Smooth muscle cell (in vitro differentiated cells): ENCODE measurements around the gene GP1BA. TPM values are rescaled to one million over a fixed set of nuclear protein-coding genes. Genes with fewer than 3 reads are reported as not detected.

ENCODE experiments used
- DNase-seq: peaks from one replicate; lab custom pipeline; 2025; ENCODE audit not compliant: unreplicated experiment; lab: John Stamatoyannopoulos, UW
- H2AFZ ChIP-seq: fragments of 200-600 bp; sonication (generic); 2 replicates; pipeline ENCODE4 v1.6.0; 2016; ENCODE audit warnings: antibody characterized with exemption, low read depth, mild to moderate bottlenecking
- H3F3A ChIP-seq: fragments of 200-600 bp; sonication (generic); 2 replicates; pipeline ENCODE4 v1.6.0; 2017; ENCODE audit warnings: antibody characterized with exemption, low read depth
- H3K27ac ChIP-seq: fragments of 200-600 bp; sonication (generic); 2 replicates; pipeline ENCODE4 v1.5.1; 2016; ENCODE audit warnings: low read depth, mild to moderate bottlenecking
- H3K27me3 ChIP-seq: fragments of 200-600 bp; sonication (generic); 2 replicates; pipeline ENCODE4 v1.6.1; 2016; ENCODE audit warnings: low read depth, mild to moderate bottlenecking
- H3K36me3 ChIP-seq: fragments of 200-600 bp; sonication (generic); 2 replicates; pipeline ENCODE4 v1.5.1; 2016; ENCODE audit warnings: low read depth
- H3K4me1 ChIP-seq: fragments of 200-600 bp; sonication (generic); 2 replicates; pipeline ENCODE4 v1.5.1; 2016; ENCODE audit warnings: low read depth
- H3K4me2 ChIP-seq: fragments of 200-600 bp; sonication (generic); 2 replicates; pipeline ENCODE4 v1.6.0; 2016; ENCODE audit warnings: mild to moderate bottlenecking
- H3K4me3 ChIP-seq: fragments of 200-600 bp; sonication (generic); 2 replicates; pipeline ENCODE4 v1.5.1; 2016; ENCODE audit warnings: mild to moderate bottlenecking
- H3K79me2 ChIP-seq: fragments of 200-600 bp; sonication (generic); 2 replicates; pipeline ENCODE4 v1.6.0; 2016; ENCODE audit warnings: low read depth, mild to moderate bottlenecking
- H3K9ac ChIP-seq: fragments of 200-600 bp; sonication (generic); 2 replicates; pipeline ENCODE4 v1.6.0; 2016; ENCODE audit warnings: low read depth
- H3K9me3 ChIP-seq: fragments of 200-600 bp; sonication (generic); replicated peaks from 2 replicates; pipeline ENCODE4 v1.5.1; 2016; ENCODE audit warnings: low read depth
- H4K20me1 ChIP-seq: fragments of 200-600 bp; sonication (generic); 2 replicates; pipeline ENCODE4 v1.6.0; 2016; ENCODE audit warnings: low read depth
- CTCF ChIP-seq: fragments of 200-600 bp; sonication (generic); IDR thresholded peaks from 2 replicates; pipeline ENCODE4 v1.5.1; 2017; ENCODE audit warnings: borderline replicate concordance, mild to moderate bottlenecking, antibody characterized with exemption; ENCODE audit not compliant: insufficient read depth, poor library complexity, severe bottlenecking
- WGBS: methylation state at CpG from one replicate; pipeline ENCODE4 v1.1.7; 2016; ENCODE audit warnings: low lambda C conversion rate; 5-methylcytosine and 5-hydroxymethylcytosine counted together
- polyA plus RNA-seq: library from polyadenylated mRNA; unstranded; fragments of >200 nt; fragmentation: Nextera tagmentation; extraction: Ambion mirVana; gene quantifications from 2 replicates; pipeline ENCODE4 v1.2.1, GENCODE V29; 2016
- total RNA-seq: library from RNA; depleted of rRNA; stranded (reverse); fragments of >200 nt; gene quantifications from 2 replicates; pipeline ENCODE4 v1.2.3, GENCODE V29; 2014

The GP1BA gene
- total and polyA plus RNA-seq, 2 experiments from 2014 or later, result 0.07 TPM; not detected in 1

DNA sequence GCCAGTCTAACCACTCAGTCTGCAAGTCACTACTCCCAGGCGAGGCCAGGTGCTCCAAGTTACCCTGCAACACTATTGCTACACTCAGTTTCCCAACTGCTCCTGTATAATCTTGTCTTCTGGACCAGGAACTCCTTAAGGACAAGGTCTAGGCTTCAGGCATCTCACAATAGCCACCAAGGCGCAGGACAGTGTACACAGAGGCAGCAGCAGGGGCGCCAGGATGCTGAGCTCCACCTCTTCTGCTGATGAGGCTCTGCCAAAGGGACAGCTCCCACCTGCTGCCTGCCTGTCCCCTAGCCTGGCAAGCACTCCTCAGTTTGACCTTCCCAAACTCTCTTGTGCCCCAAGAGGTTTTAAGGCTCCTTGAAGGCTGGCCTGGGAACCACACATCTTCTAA lies 4.4 kb downstream of the GP1BA start:
- Histone ChIP-seq H3K36me3 (no peaks in the 10 kb centered on the region), H3K9me3 (no peaks in the 10 kb centered on the region), H3K4me3 (no peak overlapping the region), H2AFZ (no peak overlapping the region), H3K27ac (no peak overlapping the region), H3K79me2 (peaks cover 18% of the 10 kb centered on the region), H3K4me2 (no peak overlapping the region), H3K4me1 (peaks cover 11% of the 10 kb centered on the region), H3K27me3 (no peaks in the 10 kb centered on the region), H3F3A (peaks cover under 1% of the 10 kb centered on the region), H4K20me1 (no peaks in the 10 kb centered on the region), H3K9ac (no peak overlapping the region)
- DNase-seq, result no peak
- WGBS, result 92% methylated on average over 3 of the region's 3 CpGs
- no peak for TF ChIP-seq CTCF

GRCh38 chr17:4937553-4937952 lies 5.5 kb downstream of the GP1BA start:
- Histone ChIP-seq H3F3A (peaks cover 7% of the 10 kb centered on the region), H3K27me3 (no peaks in the 10 kb centered on the region), H3K4me3 (no peak overlapping the region), H3K9ac (no peak overlapping the region), H3K9me3 (no peaks in the 10 kb centered on the region), H4K20me1 (peaks cover 4% of the 10 kb centered on the region), H3K4me2 (no peak overlapping the region), H2AFZ (no peak overlapping the region), H3K36me3 (no peaks in the 10 kb centered on the region), H3K27ac (no peak overlapping the region), H3K79me2 (peaks cover 28% of the 10 kb centered on the region), H3K4me1 (peaks cover 12% of the 10 kb centered on the region)
- DNase-seq, result no peak
- 90% methylated on average over 15 of the region's 16 CpGs for WGBS
- TF ChIP-seq CTCF, result no peak

DNA sequence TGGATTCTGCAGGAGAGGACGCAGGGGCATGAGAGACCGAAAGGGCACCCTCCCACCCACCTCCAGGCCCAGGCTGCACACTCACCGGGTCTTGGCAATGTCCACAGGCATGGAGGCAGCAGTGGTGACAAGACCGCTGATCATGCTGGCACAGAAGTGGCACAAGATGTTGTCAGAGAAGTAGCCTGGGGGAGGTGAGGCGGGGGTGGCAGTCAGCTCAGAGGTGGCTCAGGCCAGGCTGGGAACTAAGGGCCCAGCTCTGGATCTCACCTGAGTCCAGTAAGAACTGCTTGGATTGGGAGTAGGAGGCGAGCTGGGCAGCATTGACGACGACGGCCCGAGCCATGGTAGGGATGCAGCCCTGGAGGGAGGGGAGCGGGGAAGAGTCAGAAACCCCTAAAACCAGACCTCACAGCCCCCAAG lies 6.0 kb downstream of the GP1BA start:
- Histone ChIP-seq H2AFZ (no peak overlapping the region), H3K36me3 (no peaks in the 10 kb centered on the region), H3K4me2 (peak overlapping the region; percentile 95), H3F3A (peaks cover 12% of the 10 kb centered on the region), H3K79me2 (peaks cover 31% of the 10 kb centered on the region), H3K4me1 (peaks cover 12% of the 10 kb centered on the region), H3K27me3 (no peaks in the 10 kb centered on the region), H4K20me1 (peaks cover 4% of the 10 kb centered on the region), H3K27ac (no peak overlapping the region), H3K9ac (no peak overlapping the region), H3K9me3 (no peaks in the 10 kb centered on the region), H3K4me3 (no peak overlapping the region)
- no peak for DNase-seq
- 98% methylated on average over 11 of the region's 11 CpGs for WGBS
- TF ChIP-seq CTCF, result no peak
